Esophagus squamous epithelium (tissue), 5 donors: ENCODE results near the gene SMAD4. TPM values are rescaled to one million over a fixed set of nuclear protein-coding genes. Genes with fewer than 3 reads are reported as not detected.

Experiments
- DNase-seq: peaks from one replicate; lab custom pipeline; 2025; lab: John Stamatoyannopoulos, UW
- H3K27ac ChIP-seq, 4 donors: fragments of 200-600 bp; sonication (generic); one replicate each; pipeline ENCODE4 v1.5.1; 2016 to 2019; ENCODE audit warnings: mild to moderate bottlenecking in 1 of 4
- H3K27me3 ChIP-seq, 4 donors: fragments of 200-600 bp; sonication (generic); 1 replicate in 3 of 4; 2 replicates in 1 of 4; pipeline versions ENCODE4 v1.5.1 to v1.6.0; 2017 to 2021; ENCODE audit warnings: antibody characterized with exemption in 1 of 4
- H3K36me3 ChIP-seq, 3 donors: fragments of 200-600 bp; sonication (generic); one replicate each; pipeline ENCODE4 v1.5.1; 2016 to 2019
- H3K4me1 ChIP-seq, 3 donors: fragments of 200-600 bp; sonication (generic); one replicate each; pipeline ENCODE4 v1.5.1; 2017 to 2019
- H3K4me3 ChIP-seq, 4 donors: fragments of 200-600 bp; sonication (generic); 1 replicate in 3 of 4; 2 replicates in 1 of 4; pipeline ENCODE4 v1.5.1; 2016 to 2019; ENCODE audit warnings: mild to moderate bottlenecking in 2 of 4, moderate library complexity in 1 of 4
- H3K9me3 ChIP-seq, 3 donors: fragments of 200-600 bp; sonication (generic); one replicate each; pipeline ENCODE4 v1.5.1; 2016 to 2019
- CTCF ChIP-seq, 6 experiments: fragments of 450-650 bp in 4 of 6; fragments of 200-600 bp in 2 of 6; sonication (generic) in 2 of 6; IDR thresholded peaks; one replicate each; pipeline ENCODE4 v1.5.1; 2016 to 2019; ENCODE audit warnings: antibody characterized with exemption in 6 of 6, mild to moderate bottlenecking in 4 of 6, moderate library complexity in 4 of 6
- POLR2A ChIP-seq, 4 donors: fragments of 450-650 bp; IDR thresholded peaks; one replicate each; pipeline ENCODE4 v1.6.1; 2017; ENCODE audit warnings: antibody characterized with exemption in 4 of 4, mild to moderate bottlenecking in 4 of 4, moderate library complexity in 3 of 4
- WGBS, 2 donors: methylation state at CpG; one replicate each; pipeline ENCODE4 v1.1.5; 2018; 5-methylcytosine and 5-hydroxymethylcytosine counted together
- intact Hi-C: fragments of 100-400 bp; cut with DNase I; formaldehyde crosslinking; loops from one replicate; pipeline ENCODE4 v1.15.0; 2022
- total RNA-seq, 4 donors: library from RNA; depleted of rRNA; stranded (reverse); fragments of >200 nt; gene quantifications; one replicate each; pipeline ENCODE4 v1.1.0, GENCODE V29; 2016
- donor health status: DM: yes; HTN: yes; CAD: no.

The SMAD4 gene
- total RNA-seq, 4 donors from 2014 or later: 32.9 to 84.5 (median 49.3) TPM

DNA sequence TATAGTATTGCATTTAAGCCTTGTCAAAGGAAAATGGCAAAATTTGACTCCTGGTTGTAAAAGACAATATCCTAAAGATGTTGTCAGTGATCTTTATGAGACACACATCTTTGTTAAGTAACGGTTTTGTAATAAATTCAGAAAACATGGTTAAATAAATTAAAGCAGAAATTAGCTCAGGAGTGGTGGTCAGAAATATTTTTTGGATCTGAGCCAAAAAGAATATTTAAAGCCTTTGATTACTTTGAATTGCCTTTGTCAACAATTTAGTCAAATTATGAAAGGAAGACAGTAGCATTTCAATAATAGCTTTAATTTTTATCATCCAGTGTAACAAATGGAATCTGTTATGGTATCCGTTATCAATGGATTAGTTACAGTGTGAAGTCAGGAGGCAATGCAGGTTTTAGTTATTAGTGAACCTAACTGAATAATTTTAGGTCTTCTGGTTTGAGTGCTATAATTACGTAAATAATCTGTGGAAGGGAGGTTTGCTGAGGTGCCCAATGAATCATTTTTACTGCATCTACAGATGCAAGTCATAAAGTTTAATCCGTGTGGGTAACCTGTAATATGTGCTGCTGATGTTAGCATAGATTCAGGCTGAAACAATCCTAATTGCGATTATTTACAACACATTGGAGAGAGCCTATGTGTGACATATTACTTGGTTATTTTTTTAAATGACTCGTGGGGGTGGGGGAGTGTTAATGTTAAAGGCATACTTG is 42.7 kb downstream of the SMAD4 start:
- TF ChIP-seq CTCF (IDR thresholded peaks at IDR 0.05) (no peak), POLR2A (IDR thresholded peaks at IDR 0.05) (no peak)
- WGBS, 2 donors: 86 to 91% methylated on average over 6 of the region's 6 CpGs
- intact Hi-C loops: no loop called here
- Histone ChIP-seq H3K4me1 (no peaks in the 10 kb centered on the region), H3K36me3 (peaks cover 0 to 79% (median 3%) of the 10 kb centered on the region in 3 donors), H3K9me3 (no peaks in the 10 kb centered on the region), H3K27me3 (no peaks in the 10 kb centered on the region), H3K4me3 (no peak overlapping the region), H3K27ac (no peak overlapping the region)
- DNase-seq: no peak

DNA sequence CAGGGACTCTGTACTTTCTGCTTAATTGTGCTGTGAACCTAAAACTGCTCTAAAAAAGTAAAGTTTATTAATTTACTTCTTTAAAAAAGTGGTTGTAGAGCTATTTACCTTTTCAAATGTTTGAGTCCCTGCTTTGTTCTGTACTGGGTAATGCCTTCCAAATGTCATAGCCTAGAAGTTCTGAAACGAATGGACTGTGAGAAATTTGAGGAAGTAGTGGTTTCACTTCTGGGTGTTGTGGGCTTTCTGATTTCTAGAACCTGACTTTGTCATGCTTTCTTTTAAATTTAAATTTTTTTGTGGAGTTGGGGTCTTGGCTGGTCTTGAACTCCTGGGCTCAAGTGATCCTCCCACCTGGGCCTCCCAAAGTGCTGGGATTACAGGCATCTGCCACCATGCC is 44.6 kb downstream of the SMAD4 start:
- H3K4me3 ChIP-seq: no peak overlapping the region
- TF ChIP-seq POLR2A (IDR thresholded peaks at IDR 0.05) (no peak), CTCF (IDR thresholded peaks at IDR 0.05) (no peak)
- no peak for DNase-seq
- intact Hi-C loops: no loop called here
- no peaks in the 10 kb centered on the region for H3K27me3 ChIP-seq
- H3K9me3 ChIP-seq: no peaks in the 10 kb centered on the region
- H3K4me1 ChIP-seq: no peaks in the 10 kb centered on the region
- WGBS, 2 donors: 56 to 58% methylated on average over 1 of the region's 1 CpG
- peaks cover 0 to 79% (median 6%) of the 10 kb centered on the region in 3 donors for H3K36me3 ChIP-seq
- H3K27ac ChIP-seq: no peak overlapping the region

- DNase-seq: no peak
- intact Hi-C loops: no loop called here
- Histone ChIP-seq H3K4me1 (no peaks in the 10 kb centered on the region), H3K9me3 (no peaks in the 10 kb centered on the region), H3K27me3 (no peaks in the 10 kb centered on the region), H3K36me3 (peaks cover 0 to 80% (median 6%) of the 10 kb centered on the region in 3 donors), H3K4me3 (no peak overlapping the region), H3K27ac (no peak overlapping the region)
- TF ChIP-seq POLR2A (IDR thresholded peaks at IDR 0.05): no peak
- no peak for TF ChIP-seq CTCF (IDR thresholded peaks at IDR 0.05)
- 61 to 65% methylated on average over 4 of the region's 4 CpGs for WGBS, 2 donors
Measured at GRCh38 chr18:51076503-51076902, 46.5 kb downstream of the SMAD4 start.

- H3K27me3 ChIP-seq: no peaks in the 10 kb centered on the region
- intact Hi-C loops: no loop called here
- H3K27ac ChIP-seq: no peak overlapping the region
- H3K4me1 ChIP-seq: no peaks in the 10 kb centered on the region
- no peaks in the 10 kb centered on the region for H3K9me3 ChIP-seq
- 62 to 63% methylated on average over 2 of the region's 2 CpGs for WGBS, 2 donors
- peaks cover 0 to 80% (median 6%) of the 10 kb centered on the region in 3 donors for H3K36me3 ChIP-seq
- no peak for TF ChIP-seq CTCF (IDR thresholded peaks at IDR 0.05)
- TF ChIP-seq POLR2A (IDR thresholded peaks at IDR 0.05): no peak
- no peak overlapping the region for H3K4me3 ChIP-seq
- no peak for DNase-seq
Measured at GRCh38 chr18:51077217-51077616, 47.2 kb downstream of the SMAD4 start.

DNA sequence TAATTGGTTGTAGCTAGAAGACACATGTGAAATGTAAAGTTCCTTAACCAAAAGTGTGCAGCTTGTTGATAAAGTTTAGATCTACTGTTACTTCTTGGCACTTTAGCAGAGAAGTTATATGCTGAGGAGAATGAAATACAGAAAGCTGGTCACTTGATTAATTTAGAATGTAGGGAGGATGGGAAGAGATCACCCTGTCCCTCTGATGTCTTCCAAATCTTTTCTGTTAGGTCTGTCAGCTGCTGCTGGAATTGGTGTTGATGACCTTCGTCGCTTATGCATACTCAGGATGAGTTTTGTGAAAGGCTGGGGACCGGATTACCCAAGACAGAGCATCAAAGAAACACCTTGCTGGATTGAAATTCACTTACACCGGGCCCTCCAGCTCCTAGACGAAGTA is 48.0 kb downstream of the SMAD4 start:
- DNase-seq: no peak
- no peaks in the 10 kb centered on the region for H3K9me3 ChIP-seq
- WGBS, 2 donors: 94 to 96% methylated on average over 5 of the region's 5 CpGs
- H3K4me1 ChIP-seq: no peaks in the 10 kb centered on the region
- intact Hi-C loops: no loop called here
- TF ChIP-seq POLR2A (IDR thresholded peaks at IDR 0.05) (no peak), CTCF (IDR thresholded peaks at IDR 0.05) (no peak)
- H3K27me3 ChIP-seq: no peaks in the 10 kb centered on the region
- no peak overlapping the region for H3K4me3 ChIP-seq
- peaks cover 0 to 85% (median 6%) of the 10 kb centered on the region in 3 donors for H3K36me3 ChIP-seq
- no peak overlapping the region for H3K27ac ChIP-seq
